UCSD-AML1 (cell line): ENCODE measurements around the gene CYP46A1.

Experiments
- DNase-seq: peaks from one replicate; lab custom pipeline; 2025; ENCODE audit not compliant: unreplicated experiment; lab: John Stamatoyannopoulos, UW

CYP46A1 gene

DNA sequence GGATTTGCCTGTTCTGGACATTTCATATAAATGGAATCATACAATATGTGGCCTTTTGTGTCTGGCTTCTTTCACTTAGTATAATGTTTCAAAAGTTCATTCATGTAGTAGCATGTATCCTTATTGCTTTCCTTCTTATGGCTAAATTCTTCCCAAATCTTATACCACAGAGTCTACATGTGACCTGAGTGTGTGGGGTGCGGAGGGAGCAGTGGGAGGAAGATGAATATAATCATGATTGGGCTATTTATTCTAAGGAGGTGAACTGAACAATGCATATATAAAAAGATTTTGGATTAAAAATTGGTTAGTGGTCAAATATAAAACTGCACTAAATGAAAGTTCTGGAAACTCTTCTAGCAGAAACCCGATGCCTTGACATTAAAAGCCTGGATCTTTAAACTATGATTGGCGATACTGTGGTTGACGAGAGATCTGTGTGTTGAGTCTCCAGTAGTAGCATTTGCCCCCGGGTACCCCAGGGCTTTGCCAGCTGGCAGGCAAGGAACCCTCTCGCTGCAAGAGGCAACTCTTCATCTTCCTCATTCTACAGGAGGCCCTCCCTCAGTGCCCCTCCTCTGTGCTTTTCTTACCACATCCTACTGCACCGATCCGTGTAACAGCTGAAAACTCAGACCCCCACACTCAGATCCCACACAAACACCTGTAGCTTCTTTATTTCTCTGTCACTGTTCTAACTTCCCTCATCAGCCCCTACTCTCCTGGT lies 2.6 kb downstream of the CYP46A1 start:
- no peak for DNase-seq

- no peak for DNase-seq
Observed at GRCh38 chr14:99687284-99688209, 3.4 kb downstream of the CYP46A1 start.

DNA sequence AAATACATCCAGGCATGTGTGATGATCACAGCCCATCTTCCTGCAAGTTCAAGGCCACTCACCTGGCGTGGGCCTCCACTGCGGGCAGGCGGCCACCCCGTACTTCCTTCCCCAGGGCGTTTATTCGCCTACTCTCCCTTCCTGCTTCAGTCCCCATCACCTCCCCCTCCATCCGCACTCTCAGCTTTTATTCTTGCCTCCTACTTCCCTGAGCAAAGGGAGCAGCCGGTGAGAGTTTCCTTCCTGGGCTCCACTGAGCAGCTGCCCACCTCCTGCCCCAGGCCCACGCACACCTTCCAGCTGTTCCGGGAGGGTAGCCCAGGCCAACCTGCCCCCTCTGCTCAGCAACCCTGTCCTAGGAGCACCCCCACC lies 4.1 kb downstream of the CYP46A1 start:
- DNase-seq: no peak

GRCh38 chr14:99688629-99689028 lies 4.5 kb downstream of the CYP46A1 start:
- no peak for DNase-seq

GRCh38 chr14:99689266-99690236 lies 5.5 kb downstream of the CYP46A1 start:
- DNase-seq: no peak

GRCh38 chr14:99690636-99691035 lies 6.5 kb downstream of the CYP46A1 start:
- DNase-seq: no peak

DNA sequence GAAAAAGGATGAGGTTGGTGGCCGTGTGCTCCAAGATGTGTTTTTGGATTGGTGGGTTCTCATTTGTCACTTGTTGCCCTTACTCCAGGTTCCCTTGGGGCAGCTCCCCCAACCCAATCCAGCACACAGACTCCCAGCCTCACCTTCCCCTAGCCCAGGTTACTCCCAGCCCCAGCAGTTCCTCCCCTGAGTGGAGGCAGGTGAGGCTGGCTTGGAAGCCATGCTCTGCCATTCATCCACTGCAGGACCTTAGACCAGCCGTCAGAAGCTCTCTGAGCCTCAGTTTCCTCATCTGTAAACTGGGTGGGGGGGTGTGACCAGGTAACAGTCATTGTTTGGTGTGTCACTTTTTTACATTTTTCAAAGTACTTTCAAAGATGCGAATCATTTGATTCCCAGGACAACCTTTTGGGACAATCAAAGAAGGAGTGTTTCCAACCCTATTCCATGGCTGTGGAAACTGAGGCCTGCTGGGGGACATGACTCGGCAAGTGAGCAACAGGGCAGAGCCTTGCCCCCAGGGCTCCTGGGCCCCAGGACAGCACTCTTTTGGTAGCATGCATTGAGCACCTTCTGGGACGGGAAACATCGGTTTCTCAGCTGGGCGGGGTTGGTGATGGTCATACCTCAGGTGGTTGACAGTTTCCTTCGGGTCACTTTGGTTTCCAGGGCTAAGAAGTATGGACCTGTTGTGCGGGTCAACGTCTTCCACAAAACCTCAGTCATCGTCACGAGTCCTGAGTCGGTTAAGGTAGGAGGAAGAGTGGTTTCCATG lies 7.2 kb downstream of the CYP46A1 start:
- DNase-seq: no peak

DNA sequence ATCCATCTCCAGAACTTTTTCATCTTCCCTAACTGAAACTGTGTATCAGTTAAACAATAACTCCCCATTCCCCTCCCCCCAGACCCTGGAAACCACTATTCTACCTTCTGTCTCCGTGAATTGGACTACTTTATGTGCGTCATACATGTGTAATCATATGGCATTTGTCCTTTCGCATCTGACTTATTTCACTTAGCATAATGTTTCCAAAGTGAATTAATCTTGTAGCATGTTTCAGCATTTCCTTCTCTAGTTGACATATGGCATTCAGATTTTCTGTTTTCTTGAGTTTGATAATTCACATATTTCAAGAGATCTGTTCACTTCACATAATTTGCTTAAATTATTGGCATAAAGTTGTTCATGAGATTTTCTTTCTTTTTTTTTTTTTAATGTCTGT lies 9.8 kb downstream of the CYP46A1 start:
- no peak for DNase-seq

DNA sequence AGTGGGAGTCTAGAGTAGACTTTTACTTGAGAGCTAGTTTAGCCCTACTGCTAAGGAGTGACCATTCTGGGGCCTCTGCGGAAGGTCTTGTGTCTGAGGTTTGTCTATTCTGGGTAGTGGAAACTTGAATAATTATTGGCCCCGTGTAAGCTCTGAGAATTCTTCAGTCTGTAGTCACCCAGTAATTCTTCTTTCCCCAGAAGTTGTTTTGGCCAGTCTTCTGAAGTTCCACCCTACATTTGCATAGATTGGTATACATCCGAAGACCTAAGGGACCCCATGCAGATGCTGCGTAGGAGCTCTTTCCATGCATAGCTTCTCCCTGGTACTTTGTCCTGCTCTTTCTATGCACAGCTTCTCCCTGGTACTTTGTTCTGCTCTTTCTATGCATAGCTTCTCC lies 12.8 kb downstream of the CYP46A1 start:
- no peak for DNase-seq

DNA sequence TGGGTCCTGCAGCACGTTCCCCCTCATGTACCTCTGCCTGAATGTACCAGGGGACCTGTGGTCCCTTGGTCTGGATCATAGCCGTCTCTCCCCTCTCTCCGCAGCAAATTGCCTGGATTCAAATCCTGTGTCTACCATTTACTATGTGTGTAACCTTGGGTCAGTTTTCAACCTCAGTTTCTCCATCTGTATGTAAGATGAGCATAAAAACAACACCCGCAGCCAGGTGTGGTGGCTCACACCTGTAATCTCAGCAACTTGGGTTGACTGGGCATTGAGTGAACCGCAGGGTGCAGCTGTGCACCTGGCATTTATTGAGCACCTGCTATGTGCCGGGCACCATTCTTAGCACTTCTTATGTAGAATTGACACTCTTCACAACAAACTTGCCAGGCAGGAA lies 14.1 kb downstream of the CYP46A1 start:
- DNase-seq: no peak

DNA sequence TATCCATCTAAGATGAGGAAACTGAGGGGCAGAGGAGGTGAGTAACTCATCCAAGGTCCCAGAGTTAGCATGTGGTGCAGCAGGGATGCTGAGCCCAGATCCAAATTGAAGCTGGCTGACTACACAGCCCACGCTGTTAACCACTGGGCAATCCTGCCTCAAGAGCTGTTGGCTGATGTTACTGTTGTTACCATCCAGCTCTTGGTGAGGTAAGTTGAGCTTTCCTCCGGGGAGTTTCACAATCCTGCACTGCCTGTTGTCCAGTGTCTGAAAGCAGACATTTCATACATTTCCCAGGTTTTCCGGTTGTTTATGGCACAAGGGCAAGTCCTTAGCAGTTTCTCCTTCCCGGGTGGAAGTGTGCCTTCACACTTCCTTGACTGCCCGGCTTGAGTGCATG lies 14.5 kb downstream of the CYP46A1 start:
- DNase-seq: no peak

GRCh38 chr14:99699085-99699760 lies 15.1 kb downstream of the CYP46A1 start:
- no peak for DNase-seq

GRCh38 chr14:99699861-99700260 lies 15.8 kb downstream of the CYP46A1 start:
- no peak for DNase-seq

- DNase-seq: no peak
Observed at GRCh38 chr14:99700379-99700778, 16.3 kb downstream of the CYP46A1 start.

DNA sequence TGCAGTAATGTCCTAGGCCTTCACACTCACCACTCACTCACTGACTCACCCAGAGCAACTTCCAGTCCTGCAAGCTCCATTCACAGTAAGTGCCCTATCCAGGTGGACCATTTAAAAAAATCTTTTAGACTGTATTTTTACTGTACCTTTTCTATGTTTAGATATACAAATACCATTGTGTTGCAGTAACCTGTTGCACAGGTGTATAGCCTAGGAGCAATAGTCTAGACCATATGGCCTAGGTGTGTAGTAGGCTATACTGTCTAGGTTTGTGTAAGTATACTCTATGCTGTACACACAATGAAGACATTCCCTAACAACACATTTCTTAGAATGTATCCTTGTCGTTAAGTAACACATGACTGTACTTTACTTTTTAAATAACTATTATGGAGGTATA lies 17.2 kb downstream of the CYP46A1 start:
- no peak for DNase-seq

DNA sequence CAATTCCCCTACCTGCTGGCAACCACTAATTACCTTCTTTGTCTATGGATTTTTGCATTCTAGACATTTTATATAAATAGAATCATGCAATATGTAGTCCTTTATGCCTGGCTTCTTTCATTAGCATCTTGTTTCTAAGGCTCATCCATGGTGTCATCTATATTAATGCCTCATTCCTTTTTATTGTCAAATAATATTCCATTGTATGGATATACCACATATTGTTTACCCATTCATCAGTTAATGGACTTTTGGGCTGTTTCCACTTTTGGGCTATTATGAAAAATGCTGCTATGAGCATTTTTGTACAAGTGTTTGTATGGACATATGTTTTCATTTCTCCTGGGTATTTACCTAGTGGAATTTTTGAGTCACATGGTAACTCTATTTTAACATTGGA lies 18.0 kb downstream of the CYP46A1 start:
- DNase-seq: no peak

DNA sequence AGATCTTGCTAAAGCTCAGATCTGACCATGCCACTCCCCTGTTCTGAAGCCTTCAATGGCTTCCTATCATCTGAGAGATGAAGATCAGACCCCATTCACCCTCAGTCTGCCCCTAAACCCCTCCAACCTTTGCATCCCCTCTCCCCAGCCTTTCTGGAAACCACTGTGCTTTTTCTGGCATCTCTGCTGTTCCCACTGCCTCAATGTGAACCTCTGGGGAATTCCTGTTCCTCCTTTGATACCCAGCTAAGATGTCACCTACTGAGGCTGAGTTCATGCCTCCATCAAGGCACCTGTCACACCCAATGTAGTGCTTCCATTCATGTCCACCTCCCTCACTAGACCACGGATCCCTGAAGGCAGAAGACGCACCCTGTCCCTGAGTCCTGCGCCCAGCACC lies 19.3 kb downstream of the CYP46A1 start:
- no peak for DNase-seq

GRCh38 chr14:99704037-99704436 lies 19.9 kb downstream of the CYP46A1 start:
- no peak for DNase-seq

DNA sequence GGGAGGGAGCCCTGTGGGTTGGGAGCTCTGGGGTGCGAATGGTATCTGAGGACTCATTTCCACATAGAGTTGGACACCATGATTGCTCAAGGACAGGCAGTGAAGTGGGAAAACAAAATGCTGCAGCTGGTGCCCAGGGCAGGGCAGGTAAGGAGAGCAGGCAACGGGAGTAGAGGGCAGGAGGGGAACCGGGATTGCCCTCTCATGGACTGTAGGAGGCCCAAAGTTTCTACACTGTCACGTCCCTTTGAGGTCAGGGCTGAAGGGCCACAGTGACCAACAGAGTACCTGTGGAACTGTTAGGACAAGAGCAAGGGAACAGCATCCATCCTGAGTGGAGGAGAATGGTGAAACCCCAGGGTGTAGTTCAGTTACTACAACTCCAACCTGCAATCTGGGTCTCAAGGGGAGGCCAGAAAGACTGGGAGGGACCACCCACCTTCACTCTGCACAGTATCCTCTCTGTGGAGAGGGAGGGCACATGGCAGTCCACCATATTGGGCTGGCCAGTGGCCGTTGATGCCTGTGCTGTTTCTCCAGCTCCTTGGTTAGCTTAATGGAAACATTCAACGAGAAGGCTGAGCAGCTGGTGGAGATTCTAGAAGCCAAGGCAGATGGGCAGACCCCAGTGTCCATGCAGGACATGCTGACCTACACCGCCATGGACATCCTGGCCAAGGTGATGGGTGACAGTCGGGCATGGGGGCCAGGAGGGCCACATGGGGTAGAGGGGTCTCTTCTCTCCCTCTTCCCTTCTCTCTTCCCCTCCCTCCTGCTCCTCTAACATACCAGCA lies 22.2 kb downstream of the CYP46A1 start:
- DNase-seq: no peak
